Astrocyte (in vitro differentiated cells and primary cell): ENCODE results near the gene TMEM217.

Experiments
- EZH2 ChIP-seq: IDR thresholded peaks from 2 replicates; pipeline ENCODE4 v1.6.1; 2012; ENCODE audit warnings: mild to moderate bottlenecking, low read length, inconsistent platforms; ENCODE audit not compliant: insufficient read depth
- TF ChIP-seq, protein P1 (sequence below): IDR thresholded peaks from 2 replicates; pipeline ENCODE4 v1.5.1; 2011; ENCODE audit warnings: low read depth, mild to moderate bottlenecking, inconsistent platforms, low read length, moderate library complexity; ENCODE audit not compliant: insufficient read depth

DNA sequence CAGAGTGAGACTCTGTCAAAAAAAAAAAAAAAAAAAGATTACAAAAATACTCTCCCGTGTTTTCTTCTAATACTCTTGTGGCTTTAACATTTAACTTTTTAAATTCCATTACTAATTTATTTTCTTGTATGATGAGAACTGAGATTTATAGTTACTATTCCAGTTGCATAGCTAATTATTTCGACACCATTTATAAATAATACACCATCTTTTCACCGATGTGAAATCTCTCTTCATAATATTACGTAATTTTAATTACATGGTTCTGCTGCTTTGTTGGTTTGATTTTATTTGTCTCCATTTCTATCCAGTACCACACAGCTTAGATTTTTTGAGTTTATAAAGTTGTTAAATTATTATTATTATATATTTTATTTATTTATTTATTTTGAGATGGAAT lies 42.0 kb upstream of the TMEM217 start:
- TF ChIP-seq, protein P1, sequence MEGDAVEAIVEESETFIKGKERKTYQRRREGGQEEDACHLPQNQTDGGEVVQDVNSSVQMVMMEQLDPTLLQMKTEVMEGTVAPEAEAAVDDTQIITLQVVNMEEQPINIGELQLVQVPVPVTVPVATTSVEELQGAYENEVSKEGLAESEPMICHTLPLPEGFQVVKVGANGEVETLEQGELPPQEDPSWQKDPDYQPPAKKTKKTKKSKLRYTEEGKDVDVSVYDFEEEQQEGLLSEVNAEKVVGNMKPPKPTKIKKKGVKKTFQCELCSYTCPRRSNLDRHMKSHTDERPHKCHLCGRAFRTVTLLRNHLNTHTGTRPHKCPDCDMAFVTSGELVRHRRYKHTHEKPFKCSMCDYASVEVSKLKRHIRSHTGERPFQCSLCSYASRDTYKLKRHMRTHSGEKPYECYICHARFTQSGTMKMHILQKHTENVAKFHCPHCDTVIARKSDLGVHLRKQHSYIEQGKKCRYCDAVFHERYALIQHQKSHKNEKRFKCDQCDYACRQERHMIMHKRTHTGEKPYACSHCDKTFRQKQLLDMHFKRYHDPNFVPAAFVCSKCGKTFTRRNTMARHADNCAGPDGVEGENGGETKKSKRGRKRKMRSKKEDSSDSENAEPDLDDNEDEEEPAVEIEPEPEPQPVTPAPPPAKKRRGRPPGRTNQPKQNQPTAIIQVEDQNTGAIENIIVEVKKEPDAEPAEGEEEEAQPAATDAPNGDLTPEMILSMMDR = no peak
- TF ChIP-seq EZH2 = no peak
